Spleen (tissue), 7 donors: ENCODE measurements around the gene EPHA3.

Source experiments
- CTCF ChIP-seq, 11 experiments: fragments of 200-600 bp in 7 of 11; fragments of 450-650 bp in 4 of 11; sonication (generic) in 4 of 11; IDR thresholded peaks in 8 of 11; conservative IDR thresholded peaks in 3 of 11; 1 replicate in 7 of 11; 2 replicates in 4 of 11; pipeline versions ENCODE4 v1.4.0 to v1.8.0; 2016 to 2021; ENCODE audit warnings: antibody characterized with exemption in 11 of 11, inconsistent platforms in 4 of 11, mild to moderate bottlenecking in 1 of 11
- POLR2A ChIP-seq, 3 donors: fragments of 450-650 bp; IDR thresholded peaks; one replicate each; pipeline ENCODE4 v1.5.1; 2017; ENCODE audit warnings: antibody characterized with exemption in 3 of 3, mild to moderate bottlenecking in 1 of 3
- donor health status: DM: no; HTN: no; CAD: no; lungs with moderate emphysema.
- donor health status: DM: no; HTN: no; CAD: no.
- donor health status: DM: no; HTN: no; CAD: no.

- TF ChIP-seq POLR2A (IDR thresholded peaks at IDR 0.05), result no peak
- TF ChIP-seq CTCF (IDR thresholded peaks at IDR 0.05 in 8 of 11, conservative IDR thresholded peaks at IDR 0.05 in 3 of 11), result no peak
These were observed 64.5 kb downstream of the EPHA3 start for GRCh38 chr3:89171687-89172545.
